Neural cell (in vitro differentiated cells): Measurements from ENCODE around the gene CFAP20DC.

Experiments used
- CTCF ChIP-seq: fragments of 450-650 bp; IDR thresholded peaks from 2 replicates; pipeline ENCODE4 v1.5.1; 2014; ENCODE audit warnings: antibody characterized with exemption, mild to moderate bottlenecking, moderate library complexity; ENCODE audit not compliant: poor library complexity, severe bottlenecking
- POLR2AphosphoS5 ChIP-seq: IDR thresholded peaks from 2 replicates; pipeline ENCODE4 v1.6.1; 2012

- no peak for TF ChIP-seq POLR2AphosphoS5
- no peak for TF ChIP-seq CTCF
Measured at GRCh38 chr3:58839964-58840363, 209.9 kb downstream of the CFAP20DC start.
